Adrenal gland (tissue), 12 donors: ENCODE measurements around the gene CTTN. TPM values are rescaled to one million over a fixed set of nuclear protein-coding genes. Genes with fewer than 3 reads are reported as not detected.

Experiments
- DNase-seq, 7 donors: peaks; one replicate each; pipeline ENCODE4 v3.0.0-alpha.2; 2019 to 2020
- H3K27ac ChIP-seq, 5 donors: fragments of 200-600 bp; sonication (generic) in 4 of 5; 1 replicate in 3 of 5; 2 replicates in 2 of 5; pipeline versions ENCODE4 v1.5.1 to v1.8.0; 2016 to 2020; ENCODE audit warnings: mild to moderate bottlenecking in 1 of 5
- H3K27me3 ChIP-seq: fragments of 200-600 bp; 2 replicates; pipeline ENCODE4 v1.8.0; 2021
- H3K36me3 ChIP-seq, 2 donors: fragments of 200-600 bp; replicated peaks in 1 of 2; 1 replicate in 1 of 2; 2 replicates in 1 of 2; pipeline versions ENCODE4 v1.5.1 to v1.8.0; 2018 to 2022
- H3K4me1 ChIP-seq, 2 donors: fragments of 200-600 bp; replicated peaks in 1 of 2; 1 replicate in 1 of 2; 2 replicates in 1 of 2; pipeline versions ENCODE4 v1.5.1 to v1.8.0; 2018 to 2021
- H3K4me3 ChIP-seq, 4 donors: fragments of 200-600 bp; sonication (generic) in 3 of 4; one replicate each; pipeline ENCODE4 v1.5.1; 2016 to 2018
- H3K9me3 ChIP-seq, 3 donors: fragments of 200-600 bp; sonication (generic) in 1 of 3; replicated peaks in 1 of 3; 1 replicate in 2 of 3; 2 replicates in 1 of 3; pipeline versions ENCODE4 v1.5.1 to v1.8.0; 2016 to 2021
- POLR2A ChIP-seq, 2 donors: fragments of 450-650 bp; IDR thresholded peaks; one replicate each; pipeline ENCODE4 v1.6.1; 2017; ENCODE audit warnings: antibody characterized with exemption in 2 of 2, mild to moderate bottlenecking in 2 of 2, moderate library complexity in 1 of 2
- WGBS, 4 donors: extraction: QIAGEN DNeasy Blood & Tissue Kit in 2 of 4; methylation state at CpG; one replicate each; pipeline versions ENCODE4 v1.1.5 to v1.1.7; 2013 to 2017; 5-methylcytosine and 5-hydroxymethylcytosine counted together
- intact Hi-C, 2 donors: fragments of 100-400 bp; cut with DNase I; formaldehyde crosslinking; loops; one replicate each; pipeline versions ENCODE4 v1.14.1 to v1.15.0; 2022 to 2023
- polyA plus RNA-seq, 3 donors: library from polyadenylated mRNA; stranded (reverse); fragments of 200-250 nt in 2 of 3; fragments of 350-450 nt in 1 of 3; fragmentation: Illumina TruSeq in 1 of 3; extraction: RNeasy Lipid Tissue Mini Kit (QIAGEN cat#74804) in 1 of 3; gene quantifications; one replicate each; pipeline ENCODE4 v1.2.3, GENCODE V29; 2013 to 2014
- total RNA-seq, 9 donors: library from RNA; depleted of rRNA in 4 of 9; stranded (reverse); fragments of >200 nt in 4 of 9; fragments of 120-200 nt in 1 of 9; fragmentation: NEBNext Ultra II Directional in 1 of 9; extraction: Animal tissue kit (Norgen Biotek cat#: 25700) in 1 of 9; gene quantifications; one replicate each; pipeline versions ENCODE4 v1.1.0 to v1.2.4, GENCODE V29; 2013 to 2023
- TF ChIP-seq, protein P1 (sequence below), 6 experiments: fragments of 450-650 bp in 4 of 6; fragments of 200-600 bp in 2 of 6; sonication (generic) in 1 of 6; IDR thresholded peaks; 1 replicate in 5 of 6; 2 replicates in 1 of 6; pipeline versions ENCODE4 v1.5.1 to v1.8.0; 2016 to 2021; ENCODE audit warnings: antibody characterized with exemption in 6 of 6, mild to moderate bottlenecking in 2 of 6, moderate library complexity in 1 of 6
- donor health status: healthy with polysubstance abuse.
- donor health status: Bipolar disorder and iron deficiency.
- donor health status: DM: yes; HTN: yes; CAD: no.
- donor health status: DM: no; HTN: no; CAD: no.
- donor health status: DM: no; HTN: no; CAD: no.
- donor health status: DM: yes; HTN: yes; CAD: no.

The CTTN gene
- total and polyA plus RNA-seq, 12 donors = 157 to 419 (median 266) TPM

DNA sequence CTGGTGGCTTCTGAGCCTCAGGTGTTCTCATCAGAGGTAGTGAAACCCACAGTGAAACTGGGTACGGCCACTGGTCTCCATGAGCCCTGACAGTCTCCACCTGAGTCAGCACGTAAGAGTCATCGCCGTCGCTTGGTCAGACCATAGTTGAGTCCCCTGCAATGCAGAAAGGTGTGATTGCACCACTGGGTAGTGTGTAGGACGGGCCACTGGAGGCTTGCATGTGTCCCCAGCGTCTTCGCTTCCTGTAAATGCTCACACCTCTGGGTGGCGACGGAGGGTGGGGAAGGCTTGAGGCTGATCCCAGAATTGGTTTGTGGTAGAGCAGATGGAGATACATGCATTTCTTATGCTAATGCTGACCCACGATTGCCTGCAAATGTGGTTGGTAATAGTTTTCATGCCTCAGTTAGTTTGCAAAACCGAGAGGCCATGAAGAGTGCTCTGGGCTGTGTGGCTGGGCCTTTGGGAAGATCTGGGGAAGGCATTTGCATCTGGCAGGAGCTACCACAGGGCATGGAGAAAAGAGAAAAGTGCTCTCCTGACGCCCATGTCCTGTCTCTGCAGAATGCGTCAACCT is 26.5 kb downstream of the CTTN start:
- Histone ChIP-seq H3K27me3 (no peaks in the 10 kb centered on the region), H3K9me3 (no peaks in the 10 kb centered on the region), H3K36me3 (peaks cover 0 to 79% of the 10 kb centered on the region in 2 donors), H3K4me1 (no peaks in the 10 kb centered on the region), H3K27ac (no peak overlapping the region), H3K4me3 (no peak overlapping the region)
- 90 to 93% (median 92%) methylated on average over 10 to 14 of the region's 14 CpGs for WGBS, 4 donors
- DNase-seq = no peak
- intact Hi-C loops = no loop called here
- TF ChIP-seq, protein P1, sequence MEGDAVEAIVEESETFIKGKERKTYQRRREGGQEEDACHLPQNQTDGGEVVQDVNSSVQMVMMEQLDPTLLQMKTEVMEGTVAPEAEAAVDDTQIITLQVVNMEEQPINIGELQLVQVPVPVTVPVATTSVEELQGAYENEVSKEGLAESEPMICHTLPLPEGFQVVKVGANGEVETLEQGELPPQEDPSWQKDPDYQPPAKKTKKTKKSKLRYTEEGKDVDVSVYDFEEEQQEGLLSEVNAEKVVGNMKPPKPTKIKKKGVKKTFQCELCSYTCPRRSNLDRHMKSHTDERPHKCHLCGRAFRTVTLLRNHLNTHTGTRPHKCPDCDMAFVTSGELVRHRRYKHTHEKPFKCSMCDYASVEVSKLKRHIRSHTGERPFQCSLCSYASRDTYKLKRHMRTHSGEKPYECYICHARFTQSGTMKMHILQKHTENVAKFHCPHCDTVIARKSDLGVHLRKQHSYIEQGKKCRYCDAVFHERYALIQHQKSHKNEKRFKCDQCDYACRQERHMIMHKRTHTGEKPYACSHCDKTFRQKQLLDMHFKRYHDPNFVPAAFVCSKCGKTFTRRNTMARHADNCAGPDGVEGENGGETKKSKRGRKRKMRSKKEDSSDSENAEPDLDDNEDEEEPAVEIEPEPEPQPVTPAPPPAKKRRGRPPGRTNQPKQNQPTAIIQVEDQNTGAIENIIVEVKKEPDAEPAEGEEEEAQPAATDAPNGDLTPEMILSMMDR (IDR thresholded peaks at IDR 0.05) = no peak
- TF ChIP-seq POLR2A (IDR thresholded peaks at IDR 0.05) = no peak

DNA sequence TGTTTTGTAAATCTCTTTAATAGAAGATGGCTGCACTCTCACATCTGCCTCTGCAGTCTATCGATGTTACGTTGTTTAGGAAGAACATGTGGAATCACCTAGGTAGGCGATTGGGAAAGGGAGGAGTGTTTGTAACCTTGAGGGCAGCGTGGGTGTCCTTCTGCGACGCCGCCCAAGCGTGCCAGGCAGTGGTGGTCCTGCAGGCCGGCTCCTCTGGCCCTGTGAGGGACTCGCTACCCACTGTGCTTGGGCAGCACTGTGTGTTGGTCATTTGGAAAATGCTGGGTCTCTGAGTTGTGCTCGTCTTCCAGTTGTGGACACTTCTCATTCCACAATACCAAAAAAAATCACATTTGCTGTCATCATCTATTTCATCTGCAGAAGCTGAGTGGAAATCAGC is 29.1 kb downstream of the CTTN start:
- no peak overlapping the region for H3K4me3 ChIP-seq
- WGBS, 4 donors = 81 to 86% (median 83%) methylated on average over 7 to 11 of the region's 11 CpGs
- no peaks in the 10 kb centered on the region for H3K27me3 ChIP-seq
- intact Hi-C loops = no loop called here
- H3K36me3 ChIP-seq = peaks cover 0 to 81% of the 10 kb centered on the region in 2 donors
- no peaks in the 10 kb centered on the region for H3K4me1 ChIP-seq
- TF ChIP-seq, protein P1 (IDR thresholded peaks at IDR 0.05) = no peak
- TF ChIP-seq POLR2A (IDR thresholded peaks at IDR 0.05) = no peak
- H3K9me3 ChIP-seq = no peaks in the 10 kb centered on the region
- DNase-seq = no peak
- no peak overlapping the region for H3K27ac ChIP-seq

DNA sequence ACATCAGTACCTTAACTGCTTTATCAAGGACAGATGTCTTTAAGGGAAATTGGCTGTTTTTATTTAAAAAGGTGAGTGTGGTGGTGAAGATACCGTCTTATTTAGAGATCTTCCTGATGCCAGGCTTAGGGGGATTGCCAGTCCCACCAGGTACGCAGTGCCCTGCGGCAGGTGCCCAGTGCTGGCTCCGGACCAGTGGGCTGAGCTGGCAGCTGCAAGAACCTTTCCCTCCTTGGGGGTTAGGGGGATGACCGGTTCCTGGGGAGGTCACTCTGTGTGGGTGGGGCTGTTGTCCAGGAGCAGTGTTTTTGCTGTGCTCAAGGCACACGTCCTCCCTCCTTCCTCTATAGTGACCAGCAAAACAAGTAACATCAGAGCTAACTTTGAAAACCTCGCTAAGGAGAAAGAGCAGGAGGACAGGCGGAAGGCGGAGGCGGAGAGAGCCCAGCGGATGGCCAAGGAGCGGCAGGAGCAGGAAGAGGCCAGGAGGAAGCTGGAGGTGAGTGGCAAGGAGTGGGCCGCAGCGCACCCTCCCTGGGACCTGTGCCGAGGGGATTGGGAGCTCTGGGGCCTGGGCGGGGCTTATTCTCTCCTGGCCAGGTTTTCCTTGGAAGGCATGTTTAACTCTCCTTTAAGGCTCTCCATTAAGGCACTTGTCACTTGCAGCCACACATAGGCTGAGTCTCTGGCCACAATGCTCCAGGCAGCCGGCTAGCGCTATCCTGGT is 30.5 kb downstream of the CTTN start:
- Histone ChIP-seq H3K9me3 (no peaks in the 10 kb centered on the region), H3K27me3 (no peaks in the 10 kb centered on the region), H3K36me3 (peaks cover 0 to 82% of the 10 kb centered on the region in 2 donors), H3K27ac (no peak overlapping the region), H3K4me3 (no peak overlapping the region), H3K4me1 (no peaks in the 10 kb centered on the region)
- WGBS, 4 donors = 91 to 94% (median 92%) methylated on average over 17 to 18 of the region's 18 CpGs
- TF ChIP-seq, protein P1 (IDR thresholded peaks at IDR 0.05) = no peak
- TF ChIP-seq POLR2A (IDR thresholded peaks at IDR 0.05) = no peak
- intact Hi-C loops = no loop called here
- no peak for DNase-seq

DNA sequence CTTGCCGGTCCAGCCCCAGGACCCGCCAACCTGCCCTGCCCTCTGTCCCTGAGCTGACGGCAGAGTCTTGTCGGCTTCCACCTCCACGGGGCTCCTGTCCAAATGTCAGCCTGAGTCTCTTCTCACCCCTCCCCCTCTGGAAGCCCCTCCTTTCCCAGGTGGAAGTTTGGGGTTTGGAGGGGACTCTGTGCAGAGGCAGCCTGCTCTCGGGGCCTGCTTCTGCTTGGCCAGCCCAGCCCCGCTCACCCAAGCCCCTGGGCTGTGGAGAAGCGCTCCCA is 31.0 kb downstream of the CTTN start:
- Histone ChIP-seq H3K27me3 (no peaks in the 10 kb centered on the region), H3K9me3 (no peaks in the 10 kb centered on the region), H3K4me1 (no peaks in the 10 kb centered on the region), H3K4me3 (no peak overlapping the region), H3K27ac (no peak overlapping the region), H3K36me3 (peaks cover 0 to 87% of the 10 kb centered on the region in 2 donors)
- no peak for DNase-seq
- intact Hi-C loops = no loop called here
- WGBS, 4 donors = 57 to 82% (median 71%) methylated on average over 5 to 8 of the region's 8 CpGs
- no peak for TF ChIP-seq POLR2A (IDR thresholded peaks at IDR 0.05)
- TF ChIP-seq, protein P1 (IDR thresholded peaks at IDR 0.05) = no peak
